Activated T-helper 2 cell treated with anti-CD3 and anti-CD28 coated beads, Interferon-gamma antibody, Interleukin-2, Interleukin-4, amounts not matched to agents 10 μg/mL and 5 μg/mL and 100 μg/mL, durations not matched to agents 14 hours and 24 hours and 36 hours (primary cell): Measurements from ENCODE around the gene TBX4. TPM values are rescaled to one million over a fixed set of nuclear protein-coding genes. Genes with fewer than 3 reads are reported as not detected.

Experiments used
- DNase-seq: peaks from one replicate; pipeline ENCODE4 v3.0.0; 2021; ENCODE audit warnings: low spot score
- H3K27ac Mint-ChIP-seq: one replicate; pipeline ENCODE4 v1.8.0; 2021; ENCODE audit warnings: mixed read lengths
- H3K27me3 Mint-ChIP-seq: one replicate; pipeline ENCODE4 v1.8.0; 2021; ENCODE audit warnings: low read depth, mixed read lengths
- H3K36me3 Mint-ChIP-seq: one replicate; pipeline ENCODE4 v1.8.0; 2021; ENCODE audit warnings: low read depth, mixed read lengths
- H3K4me1 Mint-ChIP-seq: one replicate; pipeline ENCODE4 v1.8.0; 2021; ENCODE audit warnings: low read depth, mixed read lengths
- H3K4me3 Mint-ChIP-seq: one replicate; pipeline ENCODE4 v1.8.0; 2021; ENCODE audit warnings: low read depth, mild to moderate bottlenecking, moderate library complexity, mixed read lengths
- H3K9me3 Mint-ChIP-seq: one replicate; pipeline ENCODE4 v1.8.0; 2021; ENCODE audit warnings: mixed read lengths
- intact Hi-C: fragments of 100-400 bp; cut with micrococcal nuclease; formaldehyde crosslinking; loops from one replicate; pipeline ENCODE4 v1.15.1; 2023
- total RNA-seq: library from RNA; stranded (reverse); gene quantifications from 2 replicates; pipeline ENCODE4 v1.2.3, GENCODE V29; 2022

The TBX4 gene
- total RNA-seq, 1 donor from 2014 or later = not detected

DNA sequence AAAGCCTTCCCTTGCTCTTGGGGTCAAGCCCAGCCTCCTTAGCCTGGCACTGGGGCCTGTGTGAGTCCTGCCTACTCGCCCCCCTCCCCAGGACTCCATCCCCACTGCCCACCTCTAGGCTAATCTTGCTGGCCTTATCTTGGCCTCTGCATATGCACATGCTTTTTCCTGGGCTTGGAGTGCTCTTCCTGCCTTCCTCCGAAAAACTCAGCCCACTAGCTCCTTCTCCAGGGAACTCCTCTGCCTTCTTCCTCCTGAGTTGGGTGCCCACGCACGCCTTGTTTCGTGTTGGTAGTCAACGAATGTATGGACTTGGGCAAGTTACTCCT, 36.0 kb upstream of the TBX4 start:
- intact Hi-C loops = loop anchor here (10.0 kb wide), 1 partner anchor 649 kb away; the partner anchor contains the start of gene MED13
- Mint-ChIP-seq H3K9me3 (no peaks in the 10 kb centered on the region), H3K36me3 (no peaks in the 10 kb centered on the region), H3K4me3 (no peak overlapping the region), H3K27ac (no peak overlapping the region), H3K27me3 (peaks cover 44% of the 10 kb centered on the region), H3K4me1 (no peaks in the 10 kb centered on the region)
- DNase-seq = no peak

DNA sequence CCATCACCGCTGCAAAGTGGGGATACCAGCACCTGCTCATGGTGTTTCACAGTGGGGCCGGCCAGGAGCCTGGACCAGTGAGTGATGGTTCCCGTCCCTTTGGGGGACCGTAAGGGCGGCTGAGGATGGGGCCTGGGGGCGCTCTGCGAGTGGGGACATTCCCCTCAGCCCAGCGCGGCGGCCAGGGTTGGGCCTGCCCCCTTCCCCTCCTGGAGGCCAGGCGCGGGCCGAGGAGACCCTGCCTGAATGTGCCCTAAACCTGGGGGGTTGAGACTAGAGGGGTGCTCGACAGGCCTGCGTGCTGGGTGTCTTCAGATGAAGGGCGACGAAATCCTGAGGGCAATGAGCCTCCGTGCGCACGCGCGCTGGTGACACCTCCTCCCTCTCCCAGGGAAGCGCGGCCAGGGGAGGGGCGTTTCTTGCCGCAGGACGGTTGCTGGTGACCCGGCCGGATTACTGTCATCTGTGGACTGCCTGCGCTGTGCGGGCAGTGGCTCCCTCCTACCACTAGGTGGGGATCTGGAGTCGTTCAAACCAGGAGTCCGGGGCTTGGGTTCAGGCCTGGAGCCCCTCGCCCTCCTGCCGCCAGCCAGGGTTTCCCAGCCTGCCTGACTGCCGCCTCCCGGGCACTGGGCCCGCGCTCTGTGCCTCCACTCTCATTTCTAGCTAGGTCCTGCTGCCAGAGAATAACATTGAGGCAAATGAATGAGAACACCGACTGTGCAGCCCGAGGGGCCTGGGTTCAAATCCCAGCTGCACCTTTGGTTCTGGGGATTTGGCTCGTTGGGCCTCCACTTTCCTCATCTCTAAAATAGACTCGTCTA, 35.5 kb upstream of the TBX4 start:
- H3K9me3 Mint-ChIP-seq = no peaks in the 10 kb centered on the region
- H3K4me1 Mint-ChIP-seq = no peaks in the 10 kb centered on the region
- H3K36me3 Mint-ChIP-seq = no peaks in the 10 kb centered on the region
- DNase-seq = no peak
- H3K27ac Mint-ChIP-seq = no peak overlapping the region
- H3K4me3 Mint-ChIP-seq = no peak overlapping the region
- peaks cover 46% of the 10 kb centered on the region for H3K27me3 Mint-ChIP-seq
- intact Hi-C loops = loop anchor here (10.0 kb wide), 1 partner anchor 648 kb away; the partner anchor contains the start of gene MED13

DNA sequence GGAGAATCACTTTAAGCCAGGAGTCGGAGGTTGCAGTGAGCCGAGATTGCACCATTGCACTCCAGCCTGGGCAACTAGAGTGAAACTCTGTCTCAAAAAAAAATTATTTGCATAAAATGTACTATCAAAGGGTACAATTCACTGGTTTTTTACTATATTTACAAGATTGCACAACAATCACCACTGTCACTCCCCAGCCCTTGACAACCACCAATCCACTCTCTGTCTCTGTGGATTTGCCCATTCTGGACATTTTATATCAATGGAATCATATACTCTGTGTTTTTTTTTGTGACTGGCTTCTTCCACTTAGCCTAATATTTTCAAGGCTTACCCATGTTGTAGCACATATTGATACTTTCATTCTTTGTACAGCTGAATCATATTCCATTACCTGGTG, 33.8 kb upstream of the TBX4 start:
- no peak for DNase-seq
- no peaks in the 10 kb centered on the region for H3K4me1 Mint-ChIP-seq
- H3K4me3 Mint-ChIP-seq = no peak overlapping the region
- H3K27ac Mint-ChIP-seq = no peak overlapping the region
- H3K36me3 Mint-ChIP-seq = no peaks in the 10 kb centered on the region
- intact Hi-C loops = loop anchor here (10.0 kb wide), 1 partner anchor 646 kb away; the partner anchor contains the start of gene MED13
- H3K9me3 Mint-ChIP-seq = no peaks in the 10 kb centered on the region
- H3K27me3 Mint-ChIP-seq = peaks cover 46% of the 10 kb centered on the region

DNA sequence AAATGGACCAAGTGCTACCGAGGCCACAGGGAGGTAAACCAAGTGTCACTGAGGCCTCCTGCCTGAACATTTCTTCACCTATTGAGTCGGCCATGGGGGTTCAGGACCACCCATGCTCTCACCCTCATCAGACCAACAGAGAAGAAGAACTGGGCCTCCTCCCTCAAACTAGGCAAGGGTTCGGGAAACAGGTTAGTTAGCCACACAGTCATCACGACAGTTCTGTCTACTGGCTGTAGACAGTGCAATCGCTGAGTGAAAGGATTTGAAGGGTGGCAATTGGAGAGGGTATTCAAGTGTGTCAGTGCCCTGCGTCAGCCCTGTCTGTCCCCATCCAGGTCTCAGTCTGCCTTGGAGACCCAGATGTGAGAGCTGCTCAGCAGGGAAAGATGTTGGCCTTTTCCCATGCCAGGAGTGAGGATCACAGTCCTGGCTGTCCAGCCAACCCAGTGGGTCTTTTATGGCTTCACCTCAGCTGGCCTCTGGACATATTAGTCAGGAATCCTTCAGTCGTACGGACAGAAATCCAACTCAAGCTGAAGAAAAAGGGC, 32.7 kb upstream of the TBX4 start:
- H3K27ac Mint-ChIP-seq = no peak overlapping the region
- H3K36me3 Mint-ChIP-seq = no peaks in the 10 kb centered on the region
- peaks cover 40% of the 10 kb centered on the region for H3K27me3 Mint-ChIP-seq
- H3K9me3 Mint-ChIP-seq = no peaks in the 10 kb centered on the region
- DNase-seq = no peak
- no peaks in the 10 kb centered on the region for H3K4me1 Mint-ChIP-seq
- H3K4me3 Mint-ChIP-seq = no peak overlapping the region
- intact Hi-C loops = loop anchor here (10.0 kb wide), 1 partner anchor 645 kb away; the partner anchor contains the start of gene MED13

DNA sequence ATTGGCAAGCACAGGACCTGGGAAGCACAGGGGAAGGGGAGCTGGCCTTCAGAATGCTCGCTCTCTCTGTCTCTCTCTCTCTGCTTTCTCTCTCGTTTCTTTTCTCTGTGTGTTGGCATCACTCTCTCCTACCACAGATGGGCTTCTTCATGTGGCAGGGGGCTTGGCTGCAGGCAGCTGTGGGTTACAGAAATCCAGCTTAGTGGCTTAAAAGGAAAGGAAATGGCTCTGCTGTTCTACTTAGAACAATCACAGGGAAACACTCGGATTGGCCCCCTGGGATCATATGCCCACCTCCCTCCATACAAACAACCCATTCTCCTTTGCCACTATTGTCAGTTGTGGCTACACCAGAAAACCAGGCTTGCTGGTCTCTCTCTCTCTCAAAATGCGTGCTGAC, 32.2 kb upstream of the TBX4 start:
- H3K4me1 Mint-ChIP-seq = no peaks in the 10 kb centered on the region
- intact Hi-C loops = no loop called here
- no peak overlapping the region for H3K4me3 Mint-ChIP-seq
- DNase-seq = no peak
- H3K27me3 Mint-ChIP-seq = peaks cover 40% of the 10 kb centered on the region
- H3K36me3 Mint-ChIP-seq = no peaks in the 10 kb centered on the region
- no peak overlapping the region for H3K27ac Mint-ChIP-seq
- no peaks in the 10 kb centered on the region for H3K9me3 Mint-ChIP-seq

DNA sequence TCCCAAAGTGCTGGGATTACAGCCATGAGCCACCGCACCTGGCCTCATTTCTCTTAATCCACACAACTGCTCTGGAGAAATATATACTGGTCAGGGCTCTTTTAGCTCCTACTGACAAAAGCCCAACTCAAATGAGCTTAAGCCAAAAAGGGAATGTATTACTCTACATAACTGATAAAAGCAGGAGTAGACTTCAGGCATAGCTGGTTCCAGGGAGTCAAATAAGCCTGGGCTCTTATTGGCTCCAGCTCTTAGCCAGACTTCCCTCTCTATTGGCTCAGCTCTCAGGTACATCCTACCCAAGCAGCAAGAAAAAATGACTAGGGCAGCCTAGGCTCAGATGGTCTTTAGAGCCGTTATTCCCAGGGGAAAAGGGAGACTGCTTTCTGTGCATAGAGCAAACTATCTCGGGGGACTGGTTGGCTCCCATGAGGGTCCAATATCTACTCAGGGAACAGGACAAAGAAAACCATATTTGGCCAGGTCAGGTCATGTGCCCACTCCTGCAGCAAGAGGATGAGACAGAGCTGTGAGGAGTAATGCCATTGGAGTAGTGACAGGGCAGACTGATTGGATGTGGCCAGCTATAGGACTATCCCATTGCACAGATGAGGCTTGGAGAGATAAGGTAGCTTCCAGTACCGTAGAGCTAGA, 31.4 kb upstream of the TBX4 start:
- Mint-ChIP-seq H3K4me1 (no peaks in the 10 kb centered on the region), H3K27me3 (peaks cover 36% of the 10 kb centered on the region), H3K27ac (no peak overlapping the region), H3K9me3 (no peaks in the 10 kb centered on the region), H3K36me3 (no peaks in the 10 kb centered on the region), H3K4me3 (no peak overlapping the region)
- DNase-seq = no peak
- intact Hi-C loops = no loop called here

DNA sequence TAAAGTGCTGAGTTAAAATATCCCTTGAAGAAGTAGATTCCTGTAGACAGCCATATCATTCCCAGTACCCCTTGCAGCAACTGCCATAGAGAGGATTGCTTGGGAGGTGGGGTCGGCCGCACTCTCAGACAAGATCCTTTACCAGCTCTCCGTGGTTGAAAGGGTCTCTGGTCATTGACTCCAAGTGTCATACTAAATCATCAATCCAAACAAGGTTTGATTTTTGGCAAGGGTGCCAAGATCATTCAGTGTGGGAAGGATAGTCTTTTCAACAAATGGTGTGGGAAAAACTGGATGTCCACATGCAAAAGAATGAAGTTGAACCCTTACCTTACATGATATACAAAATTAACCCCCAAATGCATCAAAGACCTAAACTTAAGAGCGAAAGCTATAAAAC, 30.8 kb upstream of the TBX4 start:
- Mint-ChIP-seq H3K36me3 (no peaks in the 10 kb centered on the region), H3K4me1 (no peaks in the 10 kb centered on the region), H3K27ac (no peak overlapping the region), H3K9me3 (no peaks in the 10 kb centered on the region), H3K4me3 (no peak overlapping the region), H3K27me3 (peaks cover 30% of the 10 kb centered on the region)
- intact Hi-C loops = no loop called here
- DNase-seq = no peak

DNA sequence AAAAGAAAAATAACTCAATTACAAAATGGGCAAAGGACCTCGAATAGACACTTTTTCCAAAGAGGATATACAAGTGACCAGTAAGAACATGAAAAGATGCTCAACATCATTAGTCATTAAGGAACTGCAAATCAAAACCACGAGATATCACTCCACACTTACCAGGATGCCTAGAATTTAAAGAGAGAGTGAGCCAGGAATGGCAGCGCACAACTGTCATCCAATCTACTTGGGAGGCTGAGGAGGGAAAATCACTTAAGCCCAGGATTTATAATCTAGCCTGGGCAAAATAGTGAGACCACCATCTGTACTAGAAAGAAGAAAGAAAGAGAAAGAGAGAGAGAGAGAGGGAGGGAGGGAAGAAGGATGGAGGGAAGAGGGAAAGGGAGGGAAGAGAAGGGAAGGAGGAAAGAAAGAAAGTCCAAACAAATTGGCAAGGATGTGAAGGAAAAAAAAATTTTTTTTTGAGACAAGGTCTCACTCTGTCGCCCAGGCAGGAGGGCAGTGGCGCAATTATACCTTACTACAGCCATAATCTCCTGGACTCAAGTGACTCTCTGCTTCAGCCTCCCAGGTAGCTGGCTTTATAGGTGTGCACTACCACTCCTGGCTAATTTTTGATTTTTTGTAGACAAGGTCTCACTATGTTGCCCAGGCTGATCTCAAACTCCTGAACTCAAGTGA, 30.0 kb upstream of the TBX4 start:
- H3K36me3 Mint-ChIP-seq = no peaks in the 10 kb centered on the region
- no peak overlapping the region for H3K4me3 Mint-ChIP-seq
- DNase-seq = no peak
- H3K27me3 Mint-ChIP-seq = peaks cover 30% of the 10 kb centered on the region
- H3K4me1 Mint-ChIP-seq = no peaks in the 10 kb centered on the region
- H3K9me3 Mint-ChIP-seq = no peaks in the 10 kb centered on the region
- intact Hi-C loops = no loop called here
- H3K27ac Mint-ChIP-seq = no peak overlapping the region

DNA sequence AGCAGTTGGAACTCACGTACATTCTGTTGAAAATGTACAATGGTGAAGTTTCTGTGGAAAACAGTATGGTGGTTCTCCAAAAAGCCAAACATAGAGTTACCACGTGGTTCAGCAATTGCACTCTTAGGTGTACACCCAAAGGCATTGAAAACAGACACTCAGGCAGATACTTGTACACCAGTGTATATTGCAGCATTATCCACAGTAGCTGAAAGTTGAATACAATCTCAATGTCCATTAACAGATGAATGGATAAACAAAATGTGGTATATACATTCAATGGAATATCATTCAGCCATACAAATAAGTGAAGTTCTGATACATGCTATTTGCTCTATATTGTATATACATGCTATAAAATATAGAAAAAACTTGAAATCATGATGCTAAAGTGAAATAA, 29.4 kb upstream of the TBX4 start:
- Mint-ChIP-seq H3K4me3 (no peak overlapping the region), H3K27ac (no peak overlapping the region), H3K27me3 (peaks cover 35% of the 10 kb centered on the region), H3K36me3 (no peaks in the 10 kb centered on the region), H3K4me1 (no peaks in the 10 kb centered on the region), H3K9me3 (no peaks in the 10 kb centered on the region)
- DNase-seq = no peak
- intact Hi-C loops = no loop called here

DNA sequence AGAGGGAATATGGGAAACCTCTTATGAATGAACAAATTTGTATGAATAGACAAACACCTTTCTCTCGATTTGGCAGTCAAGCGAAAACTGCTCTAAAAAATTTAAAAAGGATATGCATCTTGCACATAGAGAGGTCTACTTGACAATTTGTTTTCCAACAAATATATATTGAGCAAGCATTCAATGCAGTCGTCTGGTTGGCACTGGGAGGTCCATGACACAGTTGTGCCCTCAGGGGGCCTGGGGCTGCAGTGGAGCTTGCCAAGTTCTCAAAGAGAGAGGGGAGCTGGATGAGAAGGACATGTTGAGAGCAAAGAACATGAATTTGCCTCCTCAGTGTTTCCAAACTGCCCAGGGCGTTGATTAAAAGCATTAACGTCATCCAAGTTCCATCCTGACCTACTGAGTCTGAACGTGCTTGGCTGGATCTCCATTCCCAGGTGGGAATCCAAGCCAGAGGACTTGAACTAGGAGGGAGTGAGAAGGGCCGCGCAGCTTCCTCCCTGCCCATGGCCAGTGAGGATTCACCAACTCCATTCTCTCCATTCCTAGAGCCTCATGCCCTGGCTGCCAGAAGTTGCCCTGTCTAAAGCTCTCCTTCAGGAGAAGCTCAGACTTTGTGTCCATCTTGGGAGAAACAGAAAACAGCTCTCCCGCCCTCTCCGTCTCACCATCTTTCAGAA, 28.1 kb upstream of the TBX4 start:
- no peak for DNase-seq
- intact Hi-C loops = no loop called here
- Mint-ChIP-seq H3K9me3 (no peaks in the 10 kb centered on the region), H3K4me1 (no peaks in the 10 kb centered on the region), H3K4me3 (no peak overlapping the region), H3K36me3 (no peaks in the 10 kb centered on the region), H3K27me3 (peaks cover 32% of the 10 kb centered on the region), H3K27ac (no peak overlapping the region)

DNA sequence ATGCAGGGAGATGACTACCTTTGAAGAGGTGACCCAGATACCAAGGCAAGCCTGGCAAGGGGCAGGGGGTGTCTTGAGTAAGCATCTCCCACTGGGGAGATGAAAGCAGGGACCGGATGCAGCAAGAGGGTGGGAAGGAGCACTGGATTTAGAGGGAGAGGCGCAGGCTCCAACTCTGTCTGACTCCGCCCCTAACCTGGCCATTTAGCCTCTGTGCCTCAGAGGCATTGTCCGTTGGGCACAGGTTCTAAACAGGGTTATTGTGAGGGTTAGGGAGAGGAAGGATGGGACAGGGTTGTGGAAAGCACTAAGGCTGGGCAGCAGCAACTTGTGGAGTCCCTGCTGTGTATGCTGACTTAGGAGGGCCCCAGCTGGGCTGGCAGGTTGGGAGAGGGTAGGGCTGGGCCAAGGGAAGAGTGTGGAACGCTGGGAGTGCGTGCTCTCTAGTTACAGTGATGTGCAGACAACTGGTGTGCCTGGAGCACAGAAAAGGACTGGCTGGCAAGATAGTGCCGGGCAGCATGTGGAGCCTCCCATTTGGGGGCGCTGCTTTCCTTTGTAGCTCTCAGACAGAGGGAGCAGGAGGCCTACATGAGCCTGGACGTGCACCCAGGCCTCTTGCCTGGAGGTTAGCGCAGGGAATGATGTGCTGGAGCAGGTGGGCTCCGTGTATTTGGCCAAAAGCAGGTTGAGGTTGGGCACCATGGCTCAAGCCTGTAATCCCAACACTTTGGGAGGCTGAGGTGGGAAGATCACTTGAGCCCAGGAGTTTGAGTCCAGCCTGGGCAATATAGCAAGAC, 26.3 kb upstream of the TBX4 start:
- no peak for DNase-seq
- Mint-ChIP-seq H3K27ac (no peak overlapping the region), H3K4me3 (no peak overlapping the region), H3K9me3 (no peaks in the 10 kb centered on the region), H3K27me3 (peaks cover 28% of the 10 kb centered on the region), H3K36me3 (no peaks in the 10 kb centered on the region), H3K4me1 (no peaks in the 10 kb centered on the region)
- intact Hi-C loops = no loop called here
